Endodermal cell (in vitro differentiated cells): Measurements from ENCODE around the gene ALS2. TPM values are rescaled to one million over a fixed set of nuclear protein-coding genes. Genes with fewer than 3 reads are reported as not detected.

Source experiments
- DNase-seq: peaks from one replicate; pipeline ENCODE4 v3.0.0-alpha.2; 2017
- H3K27ac ChIP-seq: 2 replicates; pipeline ENCODE4 v1.5.1; 2013; ENCODE audit warnings: mild to moderate bottlenecking, low read depth, low read length, moderate library complexity
- H3K27me3 ChIP-seq: 2 replicates; pipeline ENCODE4 v1.6.1; 2013; ENCODE audit warnings: mild to moderate bottlenecking, low read length, moderate library complexity; ENCODE audit not compliant: insufficient read depth, control insufficient read depth, poor library complexity, severe bottlenecking
- H3K36me3 ChIP-seq: 2 replicates; pipeline ENCODE4 v1.7.0; 2013; ENCODE audit warnings: mild to moderate bottlenecking, low read length, moderate library complexity; ENCODE audit not compliant: control insufficient read depth, insufficient read depth
- H3K4me1 ChIP-seq: one replicate; pipeline ENCODE4 v1.7.0; 2013; ENCODE audit warnings: low read length; ENCODE audit not compliant: control insufficient read depth, insufficient read depth
- H3K4me3 ChIP-seq: 2 replicates; pipeline ENCODE4 v1.5.1; 2013; ENCODE audit warnings: mild to moderate bottlenecking, low read length, moderate library complexity
- H3K9ac ChIP-seq: 2 replicates; pipeline ENCODE4 v1.6.1; 2013; ENCODE audit warnings: mild to moderate bottlenecking, low read length, moderate library complexity; ENCODE audit not compliant: poor library complexity, severe bottlenecking; ENCODE audit errors: extremely low read depth
- H3K9me3 ChIP-seq: 2 replicates; pipeline ENCODE4 v1.6.1; 2013; ENCODE audit warnings: mild to moderate bottlenecking, low read length, moderate library complexity; ENCODE audit not compliant: control insufficient read depth
- H3K27ac Mint-ChIP-seq: 2 replicates; pipeline ENCODE4 v1.8.0; 2020; ENCODE audit warnings: mixed read lengths
- H3K27me3 Mint-ChIP-seq: 2 replicates; pipeline ENCODE4 v1.8.0; 2021; ENCODE audit warnings: mild to moderate bottlenecking, mixed read lengths; ENCODE audit not compliant: insufficient read depth
- H3K36me3 Mint-ChIP-seq: 2 replicates; pipeline ENCODE4 v1.8.0; 2020; ENCODE audit warnings: low read depth, mixed read lengths
- H3K4me1 Mint-ChIP-seq: 2 replicates; pipeline ENCODE4 v1.8.0; 2020; ENCODE audit warnings: mixed read lengths
- H3K4me3 Mint-ChIP-seq: 2 replicates; pipeline ENCODE4 v1.8.0; 2020; ENCODE audit warnings: mild to moderate bottlenecking, moderate library complexity, mixed read lengths
- H3K9me3 Mint-ChIP-seq: 2 replicates; pipeline ENCODE4 v1.8.0; 2020; ENCODE audit warnings: mild to moderate bottlenecking, mixed read lengths
- CTCF ChIP-seq: fragments of 200-600 bp; sonication (generic); conservative IDR thresholded peaks from 2 replicates; pipeline ENCODE4 v1.5.0; 2021; ENCODE audit warnings: antibody characterized with exemption, mild to moderate bottlenecking
- WGBS, 2 experiments: methylation state at CpG; one replicate each; pipeline versions ENCODE4 v1.1.5 to v1.1.7; 2013; ENCODE audit warnings: missing lambda C conversion rate in 2 of 2, mixed read lengths in 1 of 2; ENCODE audit not compliant: insufficient coverage in 1 of 2, insufficient read length in 1 of 2; 5-methylcytosine and 5-hydroxymethylcytosine counted together
- total RNA-seq, 2 donors: library from RNA; stranded (reverse); fragmentation: NEBNext Ultra II Directional in 1 of 2; extraction: Animal tissue kit (Norgen Biotek cat#: 25700) in 1 of 2; gene quantifications; 2 replicates in 1 of 2; 3 replicates in 1 of 2; pipeline ENCODE4 v1.2.1, GENCODE V29; 2021

ALS2 gene
- total RNA-seq, 2 donors from 2014 or later = 56.6 to 58.5 TPM

- WGBS, 2 experiments = 93 to 95% methylated on average over 4 of the region's 4 CpGs
- H3K4me3 Mint-ChIP-seq = no peak overlapping the region
- no peak overlapping the region for H3K9ac ChIP-seq
- H3K9me3 Mint-ChIP-seq = peaks cover 8% of the 10 kb centered on the region
- peaks cover 24% of the 10 kb centered on the region for H3K9me3 ChIP-seq
- H3K27me3 Mint-ChIP-seq = no peaks in the 10 kb centered on the region
- no peak for TF ChIP-seq CTCF
- no peaks in the 10 kb centered on the region for H3K27me3 ChIP-seq
- H3K4me1 ChIP-seq = no peaks in the 10 kb centered on the region
- H3K4me1 Mint-ChIP-seq = no peaks in the 10 kb centered on the region
- no peak overlapping the region for H3K27ac Mint-ChIP-seq
- peaks cover 92% of the 10 kb centered on the region for H3K36me3 ChIP-seq
- no peak overlapping the region for H3K4me3 ChIP-seq
- DNase-seq = no peak
- H3K27ac ChIP-seq = no peak overlapping the region
- H3K36me3 Mint-ChIP-seq = peaks cover 68% of the 10 kb centered on the region
Observed at GRCh38 chr2:201734111-201734510, 46.6 kb downstream of the ALS2 start.

GRCh38 chr2:201733544-201733943, 47.2 kb downstream of the ALS2 start:
- H3K27ac Mint-ChIP-seq = no peak overlapping the region
- no peaks in the 10 kb centered on the region for H3K4me1 ChIP-seq
- DNase-seq = no peak
- no peaks in the 10 kb centered on the region for H3K27me3 Mint-ChIP-seq
- H3K9ac ChIP-seq = no peak overlapping the region
- WGBS, 2 experiments = 71 to 92% methylated on average over 1 of the region's 1 CpG
- no peaks in the 10 kb centered on the region for H3K27me3 ChIP-seq
- peaks cover 23% of the 10 kb centered on the region for H3K9me3 ChIP-seq
- H3K36me3 ChIP-seq = peaks cover 93% of the 10 kb centered on the region
- H3K36me3 Mint-ChIP-seq = peaks cover 71% of the 10 kb centered on the region
- TF ChIP-seq CTCF = no peak
- H3K4me1 Mint-ChIP-seq = no peaks in the 10 kb centered on the region
- H3K9me3 Mint-ChIP-seq = peaks cover 8% of the 10 kb centered on the region
- no peak overlapping the region for H3K4me3 Mint-ChIP-seq
- no peak overlapping the region for H3K27ac ChIP-seq
- no peak overlapping the region for H3K4me3 ChIP-seq

GRCh38 chr2:201730651-201731285, 50.0 kb downstream of the ALS2 start:
- no peak for TF ChIP-seq CTCF
- Histone ChIP-seq H3K4me1 (no peaks in the 10 kb centered on the region), H3K4me3 (no peak overlapping the region), H3K27ac (no peak overlapping the region), H3K9me3 (no peaks in the 10 kb centered on the region), H3K9ac (no peak overlapping the region), H3K27me3 (no peaks in the 10 kb centered on the region), H3K36me3 (peaks cover 87% of the 10 kb centered on the region)
- DNase-seq = no peak
- Mint-ChIP-seq H3K27ac (no peak overlapping the region), H3K4me1 (no peaks in the 10 kb centered on the region), H3K36me3 (peaks cover 72% of the 10 kb centered on the region), H3K9me3 (no peaks in the 10 kb centered on the region), H3K4me3 (no peak overlapping the region), H3K27me3 (no peaks in the 10 kb centered on the region)
- WGBS, 2 experiments = 75 to 89% methylated on average over 5 of the region's 5 CpGs
